HG03439 (cell line): Measurements from ENCODE around the gene ZNF575.
"Not testable (repeated sequence)": the region's sequence is repeated elsewhere in the genome, so short reads cannot be mapped to it uniquely, and the experiment has no call there.

Experiments used
- ATAC-seq: cut with Tn5 transposase; IDR thresholded peaks from one replicate; pipeline ENCODE4 v1.9.1; 2021; ENCODE audit warnings: mild to moderate bottlenecking, moderate library complexity; ENCODE audit not compliant: unreplicated experiment

Gene ZNF575

GRCh38 chr19:43540381-43540780 is 7.4 kb downstream of the ZNF575 start:
- ATAC-seq, result no peak

- ATAC-seq, result no peak
Observed at GRCh38 chr19:43541920-43542650, 9.1 kb downstream of the ZNF575 start.

- ATAC-seq, result no peak
Observed at GRCh38 chr19:43544077-43544476, 11.1 kb downstream of the ZNF575 start.

DNA sequence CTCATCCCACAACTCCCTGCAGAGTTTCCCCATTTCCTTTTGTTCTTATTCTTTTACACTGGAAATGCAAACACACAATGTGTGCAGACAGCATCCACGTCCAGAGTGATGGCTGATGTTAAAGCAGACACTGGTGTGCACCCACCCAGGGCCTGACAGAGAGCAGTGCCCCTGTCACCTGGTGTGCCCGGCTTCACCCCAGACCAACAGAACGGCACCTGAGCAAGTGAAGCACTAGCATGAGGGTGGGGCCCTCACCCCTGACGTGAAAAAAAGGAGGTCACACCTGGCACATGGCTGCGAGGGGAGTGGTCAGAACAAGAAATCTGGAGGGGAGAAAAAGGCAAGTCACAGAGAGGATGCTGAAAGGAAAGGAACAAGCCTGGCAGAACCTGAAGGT is 12.3 kb downstream of the ZNF575 start:
- no peak for ATAC-seq

DNA sequence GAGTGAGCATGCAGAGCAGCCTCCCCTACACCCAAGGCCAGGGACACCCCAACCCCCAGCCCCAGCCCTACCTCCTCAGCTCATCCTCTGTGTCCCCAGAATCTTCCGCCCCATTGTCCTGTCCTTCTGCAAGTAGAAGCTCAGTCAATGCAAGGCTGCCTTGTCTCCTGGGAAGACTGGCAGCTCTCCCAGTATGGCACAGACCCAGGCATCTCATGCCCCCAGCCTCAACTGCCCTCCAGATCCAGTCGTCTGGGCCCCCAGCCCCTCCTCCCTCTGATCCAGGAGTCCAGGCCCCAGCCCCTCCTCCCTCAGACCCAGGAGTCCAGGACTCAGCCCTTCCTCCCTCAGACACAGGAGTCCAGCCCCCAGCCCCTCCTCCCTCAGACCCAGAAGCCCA is 13.0 kb downstream of the ZNF575 start:
- ATAC-seq, result no peak

- ATAC-seq, result no peak
Observed at GRCh38 chr19:43546581-43546980, 13.6 kb downstream of the ZNF575 start.

- not testable (repeated sequence) for ATAC-seq
Observed at GRCh38 chr19:43547926-43548325, 14.9 kb downstream of the ZNF575 start.

DNA sequence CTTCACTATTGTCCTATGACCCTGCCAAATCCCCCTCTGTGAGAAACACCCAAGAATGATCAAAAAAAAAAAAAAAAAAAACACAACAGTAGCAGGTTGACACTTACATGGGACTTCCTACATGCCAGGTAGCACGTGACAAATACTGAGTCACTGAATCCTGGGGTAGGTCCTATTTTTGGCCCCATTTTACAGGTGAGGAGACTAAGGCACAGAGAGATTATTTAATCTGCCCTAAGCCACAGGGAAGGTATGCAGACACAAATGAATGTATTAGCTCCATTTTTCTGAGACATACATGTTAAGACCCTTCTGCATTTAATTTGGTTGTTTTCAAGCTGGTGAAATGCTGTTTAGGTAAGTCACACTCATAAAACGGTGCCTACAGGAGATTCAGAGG is 15.7 kb downstream of the ZNF575 start:
- ATAC-seq, result no peak

- no peak for ATAC-seq
Observed at GRCh38 chr19:43551399-43552197, 18.6 kb downstream of the ZNF575 start.

GRCh38 chr19:43552198-43552450 is 19.1 kb downstream of the ZNF575 start:
- ATAC-seq, result no peak

GRCh38 chr19:43552616-43553015 is 19.6 kb downstream of the ZNF575 start:
- ATAC-seq, result no peak

- ATAC-seq, result no peak
Observed at GRCh38 chr19:43553656-43554055, 20.7 kb downstream of the ZNF575 start.

DNA sequence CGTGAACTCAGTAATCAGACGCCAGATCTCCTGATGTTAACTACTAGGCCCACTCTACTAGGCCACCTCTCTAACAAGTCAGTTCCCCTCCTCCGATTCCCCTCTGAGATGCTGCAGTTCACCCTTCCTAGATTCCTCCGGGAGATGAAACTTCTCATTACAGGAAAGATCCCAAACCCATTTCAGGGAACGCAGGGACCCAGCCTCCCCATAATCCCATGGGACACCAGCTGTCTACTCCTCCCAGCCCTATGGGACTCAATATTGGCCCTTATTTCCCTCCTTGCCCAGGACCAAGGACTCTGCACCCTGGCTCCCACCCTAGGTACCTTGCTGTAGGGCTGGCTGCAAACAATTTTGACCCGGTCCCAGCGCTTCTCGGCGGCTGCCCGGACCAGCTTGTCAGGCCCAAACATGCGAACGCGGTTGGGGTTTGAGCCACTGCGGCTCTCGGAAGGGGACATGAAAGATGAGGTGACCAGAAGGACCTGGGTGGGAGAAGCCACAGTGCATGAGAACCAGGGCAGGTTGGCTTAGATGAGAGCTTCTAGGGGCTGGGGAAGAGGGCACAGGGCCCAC is 21.4 kb downstream of the ZNF575 start:
- no peak for ATAC-seq

GRCh38 chr19:43555185-43555770 is 22.3 kb downstream of the ZNF575 start:
- ATAC-seq, result no peak

DNA sequence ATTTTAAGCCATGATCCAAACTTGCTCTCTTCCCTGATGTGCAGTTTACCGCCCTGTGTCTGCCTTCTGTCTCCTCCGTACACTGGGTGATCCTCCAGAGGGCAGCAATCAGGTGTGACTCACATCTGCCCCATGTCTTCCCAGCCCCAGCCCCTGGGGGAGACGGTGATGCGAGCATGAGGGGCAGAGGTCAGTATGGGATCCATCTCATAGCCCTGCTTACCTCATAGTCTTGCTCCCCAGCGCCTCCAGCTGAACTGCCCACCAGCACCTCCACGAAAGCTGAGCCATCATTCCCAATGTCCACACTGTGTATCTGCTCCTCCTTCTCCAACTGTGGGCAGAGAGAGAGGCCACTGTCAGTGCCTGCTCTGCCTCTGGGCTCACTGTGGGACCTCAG is 27.7 kb downstream of the ZNF575 start:
- ATAC-seq, result no peak

DNA sequence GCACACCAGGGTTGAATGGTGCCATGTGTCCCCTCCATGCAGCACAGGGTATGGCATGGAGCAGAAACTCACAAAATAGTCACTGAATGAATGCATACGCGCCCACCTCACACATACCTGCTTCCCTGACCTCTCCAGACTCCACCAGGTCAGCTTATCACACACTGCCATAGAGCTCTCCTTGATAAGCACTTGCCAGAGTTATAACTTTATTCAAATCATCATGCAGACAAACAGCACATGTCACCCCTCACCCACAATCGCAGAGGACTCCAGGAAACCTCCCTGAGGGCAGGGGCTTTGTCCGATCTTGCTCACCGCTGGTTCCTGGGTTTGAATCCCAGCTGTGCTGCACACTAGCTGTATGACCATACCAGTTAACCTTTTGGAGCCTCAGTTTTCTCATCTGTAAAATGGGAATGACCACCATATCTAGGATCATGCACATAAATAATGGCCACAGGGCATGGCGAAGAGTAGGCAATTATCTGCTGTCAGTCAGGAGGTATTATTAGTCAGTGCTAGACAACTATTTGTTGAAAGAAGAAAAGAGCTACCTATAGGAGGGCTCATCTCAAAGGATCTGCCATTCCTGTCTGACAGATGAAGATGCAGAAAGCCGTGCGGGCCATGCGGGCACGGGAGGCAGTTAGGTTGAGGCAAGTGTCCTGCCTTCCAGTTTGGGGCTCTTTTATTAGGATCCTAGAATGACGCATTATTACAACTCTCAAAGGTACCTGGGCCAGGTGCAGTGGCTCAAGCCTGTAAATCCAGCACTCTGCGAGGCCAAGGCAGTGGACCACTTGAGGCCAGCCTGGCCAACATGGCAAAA is 28.4 kb downstream of the ZNF575 start:
- no peak for ATAC-seq

- ATAC-seq, result no peak
Observed at GRCh38 chr19:43562226-43562697, 29.3 kb downstream of the ZNF575 start.

GRCh38 chr19:43562698-43563241 is 29.8 kb downstream of the ZNF575 start:
- ATAC-seq, result peak; percentile 50

- ATAC-seq, result no peak
Observed at GRCh38 chr19:43563816-43564457, 30.9 kb downstream of the ZNF575 start.

DNA sequence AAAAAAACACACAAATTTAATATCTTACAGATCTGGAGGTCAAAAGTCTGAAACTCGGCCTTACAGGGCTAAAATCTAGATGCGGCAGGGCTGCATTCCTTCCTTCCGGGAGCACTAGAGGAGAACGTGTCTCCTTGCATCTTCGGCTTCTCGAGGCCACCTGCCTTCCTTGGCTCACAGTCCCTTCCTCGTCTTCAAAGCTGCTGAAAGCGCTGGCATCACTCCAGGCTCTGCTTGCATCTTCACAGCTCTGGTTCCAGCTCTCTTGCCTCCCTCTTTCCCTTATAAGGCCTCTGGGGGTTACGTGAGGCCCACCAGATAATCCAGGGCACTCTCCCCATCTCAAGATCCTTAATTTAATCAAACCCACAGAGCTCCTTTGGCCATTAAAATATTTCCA is 31.8 kb downstream of the ZNF575 start:
- no peak for ATAC-seq
